Activated CD8-positive, alpha-beta memory T cell treated with anti-CD3 and anti-CD28 coated beads for 48 hours (primary cell): ENCODE measurements around the gene COBLL1.
A peak's percentile ranks its signal among the peaks of the same experiment; 100 is the strongest.
"Not testable (repeated sequence)": the region's sequence is repeated elsewhere in the genome, so short reads cannot be mapped to it uniquely, and the experiment has no call there.

Experiments
- DNase-seq, 3 experiments: peaks; one replicate each; pipeline ENCODE4 v3.0.0-alpha.2; 2020; ENCODE audit warnings: low read depth in 2 of 3, low spot score in 2 of 3

COBLL1 gene, protein sequence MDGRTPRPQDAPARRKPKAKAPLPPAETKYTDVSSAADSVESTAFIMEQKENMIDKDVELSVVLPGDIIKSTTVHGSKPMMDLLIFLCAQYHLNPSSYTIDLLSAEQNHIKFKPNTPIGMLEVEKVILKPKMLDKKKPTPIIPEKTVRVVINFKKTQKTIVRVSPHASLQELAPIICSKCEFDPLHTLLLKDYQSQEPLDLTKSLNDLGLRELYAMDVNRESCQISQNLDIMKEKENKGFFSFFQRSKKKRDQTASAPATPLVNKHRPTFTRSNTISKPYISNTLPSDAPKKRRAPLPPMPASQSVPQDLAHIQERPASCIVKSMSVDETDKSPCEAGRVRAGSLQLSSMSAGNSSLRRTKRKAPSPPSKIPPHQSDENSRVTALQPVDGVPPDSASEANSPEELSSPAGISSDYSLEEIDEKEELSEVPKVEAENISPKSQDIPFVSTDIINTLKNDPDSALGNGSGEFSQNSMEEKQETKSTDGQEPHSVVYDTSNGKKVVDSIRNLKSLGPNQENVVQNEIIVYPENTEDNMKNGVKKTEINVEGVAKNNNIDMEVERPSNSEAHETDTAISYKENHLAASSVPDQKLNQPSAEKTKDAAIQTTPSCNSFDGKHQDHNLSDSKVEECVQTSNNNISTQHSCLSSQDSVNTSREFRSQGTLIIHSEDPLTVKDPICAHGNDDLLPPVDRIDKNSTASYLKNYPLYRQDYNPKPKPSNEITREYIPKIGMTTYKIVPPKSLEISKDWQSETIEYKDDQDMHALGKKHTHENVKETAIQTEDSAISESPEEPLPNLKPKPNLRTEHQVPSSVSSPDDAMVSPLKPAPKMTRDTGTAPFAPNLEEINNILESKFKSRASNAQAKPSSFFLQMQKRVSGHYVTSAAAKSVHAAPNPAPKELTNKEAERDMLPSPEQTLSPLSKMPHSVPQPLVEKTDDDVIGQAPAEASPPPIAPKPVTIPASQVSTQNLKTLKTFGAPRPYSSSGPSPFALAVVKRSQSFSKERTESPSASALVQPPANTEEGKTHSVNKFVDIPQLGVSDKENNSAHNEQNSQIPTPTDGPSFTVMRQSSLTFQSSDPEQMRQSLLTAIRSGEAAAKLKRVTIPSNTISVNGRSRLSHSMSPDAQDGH

DNA sequence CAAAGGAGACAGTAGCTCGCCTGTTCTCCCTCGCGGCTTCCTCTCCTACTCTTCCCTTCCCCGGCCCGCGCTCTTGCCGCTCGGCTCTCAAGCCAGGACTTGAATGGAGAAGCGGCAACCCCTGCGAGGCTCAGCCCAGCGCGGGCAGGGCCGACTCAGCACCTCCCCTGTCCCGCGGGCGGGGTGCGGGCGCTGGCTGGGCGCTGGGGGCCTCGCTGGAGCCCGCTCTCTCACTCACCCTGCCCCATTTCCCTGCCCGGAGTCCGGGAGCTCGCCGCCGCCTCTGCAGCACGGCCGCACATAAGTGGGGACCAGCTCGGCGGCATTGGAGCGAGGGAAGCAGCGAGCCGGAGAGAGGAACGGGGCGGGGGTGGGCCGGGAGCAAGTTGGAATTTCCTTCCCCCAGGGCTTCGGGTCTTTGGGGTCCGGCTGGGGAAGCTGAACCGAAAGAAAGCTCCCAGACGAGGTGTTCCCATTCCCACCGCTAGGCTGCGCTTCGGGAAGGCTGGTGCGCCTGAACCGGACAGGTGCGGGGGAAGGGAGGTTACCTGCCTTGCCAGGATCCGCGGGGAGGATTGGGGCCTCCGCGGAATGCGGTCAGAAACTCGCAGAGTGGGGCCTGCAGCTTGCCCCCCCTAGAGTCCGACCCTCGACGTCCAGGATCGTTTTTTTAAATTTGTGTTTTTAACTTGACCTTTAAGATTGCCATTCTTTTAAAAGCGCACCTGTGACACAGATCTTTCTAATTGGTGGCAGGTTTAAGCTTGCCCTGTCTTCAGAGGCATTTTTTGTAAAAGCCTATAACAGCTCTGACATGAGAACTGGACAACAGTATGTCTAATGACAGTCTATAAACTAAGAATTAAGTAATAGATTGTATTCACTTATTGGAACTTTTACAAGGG is at the start of gene COBLL1:
COBLL1 (minus strand) TSS at position 105 of the 905 bp plus-strand sequence. CDS start 627 bp downstream, outside the sequence.
- peak in 1 of 3 experiments; percentile 5 for DNase-seq

GRCh38 chr2:164890544-164890943 is 48.9 kb upstream of the COBLL1 start:
- DNase-seq, result no peak

- no peak for DNase-seq
Observed at GRCh38 chr2:164888592-164888991, 47.0 kb upstream of the COBLL1 start.

DNA sequence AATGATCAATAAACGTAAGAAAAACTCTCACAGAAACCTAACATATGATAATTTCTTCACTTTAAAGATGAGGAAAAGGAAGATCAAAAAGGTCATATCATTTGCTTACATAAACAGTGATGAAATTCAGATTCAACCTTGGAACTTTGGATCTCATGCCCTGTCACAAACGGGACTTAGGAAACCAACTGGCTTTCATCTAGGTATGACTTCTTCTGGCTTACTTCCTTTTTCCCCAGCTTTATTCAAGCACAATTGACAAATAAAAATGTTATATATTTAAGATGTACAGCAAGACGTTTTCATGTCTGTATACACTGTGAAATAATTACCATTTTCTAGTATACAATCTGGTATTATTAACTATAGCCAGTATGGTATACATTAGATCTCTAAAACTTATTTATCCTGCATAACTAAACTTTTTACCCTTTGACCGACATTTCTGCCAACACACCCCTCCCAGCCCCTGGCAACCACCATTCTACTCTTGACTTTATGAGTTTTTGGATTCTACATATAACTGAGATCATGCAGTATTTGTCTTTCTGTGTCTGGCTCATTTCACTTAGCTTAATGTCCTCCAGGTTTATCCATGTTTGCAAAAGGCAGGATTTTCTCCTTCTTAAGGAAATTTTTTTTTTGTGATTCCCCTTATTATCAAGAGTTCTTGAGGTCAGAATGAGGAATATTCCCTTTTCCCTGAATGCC is 46.0 kb upstream of the COBLL1 start:
- no peak for DNase-seq

GRCh38 chr2:164882276-164882675 is 40.7 kb upstream of the COBLL1 start:
- DNase-seq, result no peak

DNA sequence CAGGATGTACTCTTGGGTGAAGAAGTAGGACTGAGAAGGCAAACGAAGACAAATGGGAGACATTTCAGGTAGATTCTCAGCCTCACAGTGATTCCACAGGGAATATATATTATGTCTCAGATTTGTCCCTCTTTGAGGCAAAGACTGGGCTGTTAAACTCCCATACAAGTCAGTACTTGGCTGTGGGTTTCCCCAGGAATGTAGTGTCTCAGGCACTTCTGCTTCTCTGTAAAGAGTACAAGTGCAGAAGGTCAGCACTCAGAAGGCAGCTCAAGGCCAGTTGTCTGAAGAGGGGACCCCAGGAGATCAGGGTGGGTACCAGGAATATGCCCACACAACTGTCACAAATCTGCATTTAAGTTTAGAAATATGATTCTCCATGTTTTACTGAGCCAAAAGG is 39.9 kb upstream of the COBLL1 start:
- no peak for DNase-seq

DNA sequence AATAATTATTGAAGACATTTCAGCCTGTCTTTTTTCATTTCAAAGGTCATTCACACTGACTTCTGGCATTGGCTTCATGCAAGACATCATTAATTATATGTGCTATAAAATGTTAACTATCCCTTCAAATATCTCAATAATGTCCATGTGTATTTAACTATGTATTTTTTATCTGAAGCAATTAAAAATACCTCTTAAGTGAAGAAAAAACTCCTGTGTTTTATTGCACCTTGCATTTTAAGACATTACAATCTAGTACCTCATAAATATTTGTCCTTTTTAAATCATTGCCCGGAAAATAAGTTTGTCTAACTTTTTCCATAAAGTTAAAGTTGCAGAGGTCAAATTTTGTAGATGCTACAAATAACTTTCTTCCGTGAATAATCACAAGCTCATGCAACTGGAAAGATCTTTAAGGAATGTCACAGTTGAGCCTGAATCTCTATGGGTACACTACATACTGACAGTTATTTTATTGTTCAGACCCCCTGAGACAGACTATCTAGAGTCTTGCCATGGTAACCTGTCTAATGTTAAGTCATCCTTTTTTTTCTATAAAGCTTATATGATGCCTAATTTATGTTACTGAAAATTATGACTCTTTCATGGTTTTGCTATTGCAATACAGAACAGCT is 38.4 kb upstream of the COBLL1 start:
- no peak for DNase-seq

- DNase-seq, result no peak
Observed at GRCh38 chr2:164877927-164878326, 36.3 kb upstream of the COBLL1 start.

DNA sequence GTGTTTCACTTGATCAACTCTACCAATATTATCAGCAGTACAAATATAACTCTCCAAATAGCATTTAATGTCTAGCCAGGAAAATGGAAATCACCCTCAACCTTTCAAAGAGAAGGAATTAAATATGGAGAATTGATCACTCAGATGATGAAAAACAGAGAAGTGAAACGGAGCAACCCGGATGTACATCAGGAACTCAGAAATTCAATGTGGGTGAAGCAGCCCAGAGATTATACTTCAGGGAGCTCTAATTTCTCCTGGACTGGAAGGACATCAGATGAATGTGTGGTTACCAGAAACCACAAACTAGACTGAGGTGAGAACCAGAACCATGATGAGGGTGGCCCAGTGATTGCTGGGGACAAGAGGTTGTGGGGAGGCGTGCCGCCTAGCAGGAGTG is 35.5 kb upstream of the COBLL1 start:
- DNase-seq, result no peak

DNA sequence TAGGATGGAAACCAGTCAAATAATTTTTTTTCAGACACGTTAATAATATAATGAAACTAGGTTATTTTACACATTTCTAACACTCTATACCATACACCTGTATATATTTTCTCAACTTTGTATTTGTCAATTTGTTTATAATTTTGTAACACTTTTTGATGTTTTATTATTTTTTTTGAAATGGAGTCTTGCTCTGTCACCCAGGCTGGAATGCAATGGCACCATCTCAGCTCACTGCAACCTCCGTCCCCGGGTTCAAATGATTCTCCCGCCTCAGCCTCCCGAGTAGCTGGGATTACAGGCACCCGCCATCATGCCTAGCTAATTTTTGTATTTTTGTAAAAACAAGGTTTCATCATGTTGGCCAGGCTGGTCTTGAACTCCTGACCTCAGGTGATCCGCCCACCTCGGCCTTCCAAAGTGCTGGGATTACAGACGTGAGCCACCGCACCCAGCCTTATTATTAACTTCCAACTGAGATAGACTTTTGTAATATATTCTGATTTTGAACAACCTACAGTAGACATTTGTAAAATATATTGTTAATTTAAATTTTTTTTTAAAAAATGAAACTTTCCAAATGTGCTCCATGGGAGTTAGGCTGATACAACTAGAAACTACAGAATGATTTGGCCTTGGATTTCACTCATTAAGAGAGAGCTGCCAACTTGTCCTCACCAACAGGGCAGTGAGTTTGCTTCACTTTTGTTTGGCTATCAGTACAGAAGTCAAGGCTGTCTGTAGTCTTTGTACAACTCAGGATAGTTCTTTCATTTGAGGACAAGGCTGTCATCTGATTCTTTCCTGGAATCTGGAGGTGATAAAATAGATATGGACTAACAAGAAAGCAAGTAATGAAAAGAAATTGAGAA is 33.9 kb upstream of the COBLL1 start:
- DNase-seq, result no peak

DNA sequence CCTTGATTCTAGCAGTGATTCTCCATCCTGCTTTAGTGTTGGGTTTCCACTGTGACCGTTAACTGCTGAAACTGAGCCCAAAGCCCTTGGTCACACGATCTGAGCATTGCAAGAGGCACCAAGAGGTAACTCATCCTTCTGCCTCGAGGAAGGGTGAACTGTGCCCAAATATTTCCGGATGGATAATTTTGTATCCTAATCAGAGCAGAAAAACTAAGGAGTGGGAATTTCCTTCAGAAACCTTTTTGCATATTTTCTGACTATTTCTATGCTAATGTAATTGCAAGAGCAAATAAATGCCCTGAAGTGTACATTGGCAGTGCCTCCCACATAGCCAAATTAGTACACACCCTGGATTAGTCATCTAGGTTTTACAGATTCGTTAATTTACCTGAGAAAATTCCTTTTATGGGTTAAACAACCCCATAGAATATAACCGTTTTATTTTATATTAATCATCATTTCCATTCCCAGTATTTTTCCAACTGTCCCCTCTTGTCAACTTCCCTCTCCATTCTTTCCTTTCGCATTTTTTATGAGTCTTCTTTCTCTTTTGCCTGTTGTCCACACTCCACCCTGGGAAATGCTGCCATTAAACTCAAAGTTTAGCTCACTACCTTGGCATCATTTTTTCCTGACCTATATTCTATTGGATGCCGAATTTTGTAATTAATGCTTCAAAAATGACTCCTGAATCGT is 31.7 kb upstream of the COBLL1 start:
- DNase-seq, result no peak

DNA sequence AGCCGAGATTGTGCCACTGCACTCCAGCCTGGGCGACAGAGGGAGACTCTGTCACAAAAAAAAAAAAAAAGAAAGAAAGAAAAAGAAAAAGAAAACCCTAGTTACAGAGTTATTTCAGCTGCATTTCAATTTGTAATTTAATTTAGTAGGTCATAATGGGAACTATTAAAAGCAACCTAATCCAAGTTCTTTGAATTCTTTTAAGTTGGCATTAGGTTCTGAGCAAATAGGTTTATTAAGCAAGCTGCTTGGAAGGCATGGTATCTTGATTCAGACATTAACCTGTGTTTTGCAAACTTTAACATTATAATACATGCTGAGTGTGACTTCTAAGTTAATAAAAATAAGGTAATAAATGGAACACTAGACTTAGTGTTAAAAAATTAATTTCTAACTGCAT is 29.8 kb upstream of the COBLL1 start:
- DNase-seq, result no peak

- no peak for DNase-seq
Observed at GRCh38 chr2:164869420-164869772, 27.8 kb upstream of the COBLL1 start.

- no peak for DNase-seq
Observed at GRCh38 chr2:164868563-164869419, 27.2 kb upstream of the COBLL1 start.

- DNase-seq, result no peak
Observed at GRCh38 chr2:164867779-164868397, 26.3 kb upstream of the COBLL1 start.

GRCh38 chr2:164866381-164866780 is 24.8 kb upstream of the COBLL1 start:
- DNase-seq, result not testable (repeated sequence)

GRCh38 chr2:164860694-164861042 is 19.0 kb upstream of the COBLL1 start:
- DNase-seq, result no peak
